ENCODE measurements around the gene SAMD1. TPM values are rescaled to one million over a fixed set of nuclear protein-coding genes. Genes with fewer than 3 reads are reported as not detected.
A peak's percentile ranks its signal among the peaks of the same experiment; 100 is the strongest.

The SAMD1 gene
- polyA plus RNA-seq, 4 donors = 19.7 to 45.4 (median 32.0) TPM

DNA sequence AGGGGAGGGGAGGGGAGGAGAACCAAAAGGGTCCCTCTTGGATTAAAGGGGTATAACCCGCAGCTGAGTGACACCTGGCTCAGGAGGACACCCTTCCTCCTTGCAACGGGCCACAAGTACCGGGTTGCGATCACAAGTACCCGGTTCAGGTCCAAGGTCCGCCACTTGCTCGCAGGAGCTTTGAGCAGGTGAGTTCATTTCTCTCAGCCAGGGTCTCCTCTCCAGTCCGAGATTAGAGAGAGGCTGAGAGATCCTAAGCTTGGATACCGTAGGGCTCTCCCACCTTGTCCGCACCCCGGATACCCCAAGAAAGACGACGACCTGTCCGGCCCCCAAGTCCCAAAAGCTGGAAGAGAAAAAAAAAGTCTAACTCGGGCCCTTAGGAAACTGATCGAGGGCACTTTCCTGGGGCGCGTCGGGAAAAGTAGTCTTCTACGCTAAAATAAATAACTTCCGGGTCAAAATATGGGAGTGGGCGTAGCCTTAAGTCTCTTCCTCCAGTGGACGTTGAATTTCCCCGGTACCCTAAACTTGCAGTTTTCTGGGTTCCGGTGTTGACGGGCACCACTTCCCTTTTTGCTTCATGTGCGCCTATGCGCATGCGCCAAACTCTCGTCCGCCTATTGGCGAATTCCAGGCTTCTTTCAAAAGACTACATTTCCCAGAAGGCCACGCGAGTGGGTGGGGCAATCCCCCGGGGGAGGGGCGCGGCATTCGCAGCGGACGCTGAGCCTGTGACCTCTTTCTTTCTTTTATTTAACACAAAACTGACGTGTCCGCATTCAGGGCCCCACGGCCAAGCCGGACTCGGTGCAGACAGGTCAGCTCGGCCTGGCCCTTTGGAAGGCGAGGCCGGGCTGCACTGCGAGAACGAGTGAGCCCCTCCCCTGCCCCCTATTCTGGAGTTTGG is 9.4 kb downstream of the SAMD1 start:
- Histone ChIP-seq H3K27me3 (ENCODE audit: control insufficient read depth in 3 of 3, insufficient read depth in 3 of 3, low read length in 3 of 3) (no peaks in the 10 kb centered on the region), H3K9me3 (ENCODE audit: control insufficient read depth in 2 of 2, insufficient read depth in 1 of 2, low read depth in 1 of 2, low read length in 1 of 2) (no peaks in the 10 kb centered on the region), H3K4me3 (ENCODE audit: low read depth in 1 of 3, low read length in 3 of 3) (peak overlapping the region; percentile 50 to 87 (median 65)), H3K27ac (ENCODE audit: low read depth in 1 of 3, low read length in 2 of 3) (peak overlapping the region; percentile 90 to 99 (median 93)), H3K4me1 (ENCODE audit: control insufficient read depth in 3 of 3, insufficient read depth in 2 of 3, low read depth in 1 of 3, low read length in 2 of 3) (peaks cover 0 to 13% (median 0%) of the 10 kb centered on the region in 3 donors), H3K36me3 (ENCODE audit: control insufficient read depth in 3 of 3, insufficient read depth in 2 of 3, low read depth in 1 of 3, low read length in 3 of 3) (peaks cover 0 to 6% (median 0%) of the 10 kb centered on the region in 3 donors)
- FAIRE-seq = peak; percentile 91
- WGBS, 3 donors = 0 to 1% (median 0%) methylated on average over 49 to 50 of the region's 50 CpGs
- peak; percentile 99 for DNase-seq

- Histone ChIP-seq H3K4me3 (ENCODE audit: low read depth in 1 of 3, low read length in 3 of 3) (no peak overlapping the region), H3K27me3 (ENCODE audit: control insufficient read depth in 3 of 3, insufficient read depth in 3 of 3, low read length in 3 of 3) (no peaks in the 10 kb centered on the region), H3K36me3 (ENCODE audit: control insufficient read depth in 3 of 3, insufficient read depth in 2 of 3, low read depth in 1 of 3, low read length in 3 of 3) (peaks cover 0 to under 1% (median 0%) of the 10 kb centered on the region in 3 donors), H3K4me1 (ENCODE audit: control insufficient read depth in 3 of 3, insufficient read depth in 2 of 3, low read depth in 1 of 3, low read length in 2 of 3) (peaks cover 0 to 25% (median 0%) of the 10 kb centered on the region in 3 donors), H3K9me3 (ENCODE audit: control insufficient read depth in 2 of 2, insufficient read depth in 1 of 2, low read depth in 1 of 2, low read length in 1 of 2) (no peaks in the 10 kb centered on the region), H3K27ac (ENCODE audit: low read depth in 1 of 3, low read length in 2 of 3) (no peak overlapping the region)
- no peak for FAIRE-seq
- 67 to 70% (median 69%) methylated on average over 2 of the region's 2 CpGs for WGBS, 3 donors
- DNase-seq = no peak
Observed at GRCh38 chr19:14078411-14078810, 12.1 kb downstream of the SAMD1 start.

DNA sequence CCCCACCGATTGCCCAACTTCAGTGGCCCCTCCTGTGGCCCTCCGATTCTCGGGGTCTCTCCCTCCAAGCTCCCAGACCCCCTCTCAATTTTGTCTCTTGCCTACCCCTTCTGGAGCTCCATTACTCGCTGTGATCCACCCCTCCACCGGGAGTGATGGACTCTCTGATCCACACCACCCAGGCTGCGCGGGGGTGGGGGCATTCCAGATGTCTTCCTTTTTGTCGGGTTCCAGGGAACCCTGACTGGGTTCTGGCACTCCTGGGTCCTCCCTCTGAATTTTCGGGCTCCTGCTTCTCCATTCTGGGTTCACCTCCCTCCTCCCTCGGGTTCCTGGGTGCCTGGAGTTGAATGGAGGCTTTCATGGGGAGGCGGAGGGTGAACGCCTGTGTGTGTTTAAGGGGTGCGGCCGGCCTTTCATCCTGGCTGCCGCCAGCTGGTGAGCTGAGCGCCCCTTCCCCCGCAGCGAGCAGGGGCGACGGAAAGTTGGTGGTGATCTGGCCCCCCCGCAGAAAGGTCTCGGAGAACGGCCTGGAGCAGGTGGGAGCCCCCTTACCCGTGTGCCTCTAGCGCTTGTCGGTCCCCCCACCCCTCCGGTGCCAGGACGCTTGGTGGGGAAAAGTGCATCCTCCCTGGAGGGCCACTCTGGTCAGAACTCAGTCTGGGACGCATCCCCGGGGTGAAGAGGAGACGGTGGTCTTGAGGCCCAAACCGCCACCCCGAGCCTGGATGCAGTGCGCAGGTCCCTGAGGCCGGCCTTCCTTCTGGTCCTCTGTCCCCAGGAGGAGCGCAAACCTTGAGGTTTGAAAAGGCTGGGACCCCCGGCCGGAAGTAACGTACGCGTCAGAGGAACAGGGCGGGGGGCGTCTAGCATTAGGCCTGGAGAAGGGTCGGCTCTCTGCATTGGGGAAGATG is 16.4 kb downstream of the SAMD1 start:
- Histone ChIP-seq H3K9me3 (ENCODE audit: control insufficient read depth in 2 of 2, insufficient read depth in 1 of 2, low read depth in 1 of 2, low read length in 1 of 2) (no peaks in the 10 kb centered on the region), H3K4me1 (ENCODE audit: control insufficient read depth in 3 of 3, insufficient read depth in 2 of 3, low read depth in 1 of 3, low read length in 2 of 3) (peaks cover 0 to 17% (median 0%) of the 10 kb centered on the region in 3 donors), H3K36me3 (ENCODE audit: control insufficient read depth in 3 of 3, insufficient read depth in 2 of 3, low read depth in 1 of 3, low read length in 3 of 3) (no peaks in the 10 kb centered on the region), H3K27me3 (ENCODE audit: control insufficient read depth in 3 of 3, insufficient read depth in 3 of 3, low read length in 3 of 3) (no peaks in the 10 kb centered on the region), H3K27ac (ENCODE audit: low read depth in 1 of 3, low read length in 2 of 3) (peak overlapping the region; percentile 93 to 98 (median 95)), H3K4me3 (ENCODE audit: low read depth in 1 of 3, low read length in 3 of 3) (peak overlapping the region; percentile 63 to 94 (median 69))
- WGBS, 3 donors = 0 to 3% (median 1%) methylated on average over 42 to 44 of the region's 44 CpGs
- no peak for FAIRE-seq
- DNase-seq = peak; percentile 79 to 82

- peak overlapping the region; percentile 63 to 94 (median 69) for H3K4me3 ChIP-seq (ENCODE audit: low read depth in 1 of 3, low read length in 3 of 3)
- H3K27me3 ChIP-seq (ENCODE audit: control insufficient read depth in 3 of 3, insufficient read depth in 3 of 3, low read length in 3 of 3) = no peaks in the 10 kb centered on the region
- H3K27ac ChIP-seq (ENCODE audit: low read depth in 1 of 3, low read length in 2 of 3) = peak overlapping the region; percentile 95 to 99 (median 98)
- no peaks in the 10 kb centered on the region for H3K36me3 ChIP-seq (ENCODE audit: control insufficient read depth in 3 of 3, insufficient read depth in 2 of 3, low read depth in 1 of 3, low read length in 3 of 3)
- peaks cover 0 to 17% (median 0%) of the 10 kb centered on the region in 3 donors for H3K4me1 ChIP-seq (ENCODE audit: control insufficient read depth in 3 of 3, insufficient read depth in 2 of 3, low read depth in 1 of 3, low read length in 2 of 3)
- peak; percentile 71 to 93 for DNase-seq
- H3K9me3 ChIP-seq (ENCODE audit: control insufficient read depth in 2 of 2, insufficient read depth in 1 of 2, low read depth in 1 of 2, low read length in 1 of 2) = no peaks in the 10 kb centered on the region
- no peak for FAIRE-seq
- 0 to 2% (median 1%) methylated on average over 27 to 106 of the region's 106 CpGs for WGBS, 3 donors
Observed at GRCh38 chr19:14073261-14073924, 17.2 kb downstream of the SAMD1 start.

- peaks cover 0 to 17% (median 0%) of the 10 kb centered on the region in 3 donors for H3K4me1 ChIP-seq (ENCODE audit: control insufficient read depth in 3 of 3, insufficient read depth in 2 of 3, low read depth in 1 of 3, low read length in 2 of 3)
- DNase-seq = peak; percentile 89 to 91
- peak within 1 kb of the TSS; percentile 63 to 94 (median 69) for H3K4me3 ChIP-seq (ENCODE audit: low read depth in 1 of 3, low read length in 3 of 3)
- WGBS, 3 donors = 0 to 1% (median 1%) methylated on average over 44 to 51 of the region's 51 CpGs
- no peaks in the 10 kb centered on the region for H3K36me3 ChIP-seq (ENCODE audit: control insufficient read depth in 3 of 3, insufficient read depth in 2 of 3, low read depth in 1 of 3, low read length in 3 of 3)
- no peaks in the 10 kb centered on the region for H3K27me3 ChIP-seq (ENCODE audit: control insufficient read depth in 3 of 3, insufficient read depth in 3 of 3, low read length in 3 of 3)
- peak within 1 kb of the TSS; percentile 95 to 99 (median 98) for H3K27ac ChIP-seq (ENCODE audit: low read depth in 1 of 3, low read length in 2 of 3)
- H3K9me3 ChIP-seq (ENCODE audit: control insufficient read depth in 2 of 2, insufficient read depth in 1 of 2, low read depth in 1 of 2, low read length in 1 of 2) = no peaks in the 10 kb centered on the region
- FAIRE-seq = no peak
Observed at GRCh38 chr19:14072535-14073260, 17.9 kb downstream of the SAMD1 start, which contains the start of gene MISP3. TSS of gene MISP3 (plus strand) at chr19:14072786. CDS start at chr19:14073310, 524 bp downstream.

GRCh38 chr19:14070268-14071050 is 20.1 kb downstream of the SAMD1 start:
- 94 to 96% (median 95%) methylated on average over 42 to 43 of the region's 43 CpGs for WGBS, 3 donors
- no peaks in the 10 kb centered on the region for H3K9me3 ChIP-seq (ENCODE audit: control insufficient read depth in 2 of 2, insufficient read depth in 1 of 2, low read depth in 1 of 2, low read length in 1 of 2)
- no peaks in the 10 kb centered on the region for H3K36me3 ChIP-seq (ENCODE audit: control insufficient read depth in 3 of 3, insufficient read depth in 2 of 3, low read depth in 1 of 3, low read length in 3 of 3)
- H3K27me3 ChIP-seq (ENCODE audit: control insufficient read depth in 3 of 3, insufficient read depth in 3 of 3, low read length in 3 of 3) = no peaks in the 10 kb centered on the region
- no peak for DNase-seq
- H3K4me3 ChIP-seq (ENCODE audit: low read depth in 1 of 3, low read length in 3 of 3) = no peak overlapping the region
- no peak for FAIRE-seq
- no peak overlapping the region for H3K27ac ChIP-seq (ENCODE audit: low read depth in 1 of 3, low read length in 2 of 3)
- peaks cover 0 to 15% (median 0%) of the 10 kb centered on the region in 3 donors for H3K4me1 ChIP-seq (ENCODE audit: control insufficient read depth in 3 of 3, insufficient read depth in 2 of 3, low read depth in 1 of 3, low read length in 2 of 3)

- DNase-seq = no peak
- Histone ChIP-seq H3K36me3 (ENCODE audit: control insufficient read depth in 3 of 3, insufficient read depth in 2 of 3, low read depth in 1 of 3, low read length in 3 of 3) (no peaks in the 10 kb centered on the region), H3K4me3 (ENCODE audit: low read depth in 1 of 3, low read length in 3 of 3) (no peak overlapping the region), H3K27ac (ENCODE audit: low read depth in 1 of 3, low read length in 2 of 3) (no peak overlapping the region), H3K4me1 (ENCODE audit: control insufficient read depth in 3 of 3, insufficient read depth in 2 of 3, low read depth in 1 of 3, low read length in 2 of 3) (peaks cover 0 to 12% (median 2%) of the 10 kb centered on the region in 3 donors), H3K27me3 (ENCODE audit: control insufficient read depth in 3 of 3, insufficient read depth in 3 of 3, low read length in 3 of 3) (no peaks in the 10 kb centered on the region), H3K9me3 (ENCODE audit: control insufficient read depth in 2 of 2, insufficient read depth in 1 of 2, low read depth in 1 of 2, low read length in 1 of 2) (no peaks in the 10 kb centered on the region)
- FAIRE-seq = no peak
- 63 to 76% (median 64%) methylated on average over 2 of the region's 2 CpGs for WGBS, 3 donors
Observed at GRCh38 chr19:14066134-14066533, 24.4 kb downstream of the SAMD1 start.
